ENCODE data around the gene VPS8.

VPS8 gene

DNA sequence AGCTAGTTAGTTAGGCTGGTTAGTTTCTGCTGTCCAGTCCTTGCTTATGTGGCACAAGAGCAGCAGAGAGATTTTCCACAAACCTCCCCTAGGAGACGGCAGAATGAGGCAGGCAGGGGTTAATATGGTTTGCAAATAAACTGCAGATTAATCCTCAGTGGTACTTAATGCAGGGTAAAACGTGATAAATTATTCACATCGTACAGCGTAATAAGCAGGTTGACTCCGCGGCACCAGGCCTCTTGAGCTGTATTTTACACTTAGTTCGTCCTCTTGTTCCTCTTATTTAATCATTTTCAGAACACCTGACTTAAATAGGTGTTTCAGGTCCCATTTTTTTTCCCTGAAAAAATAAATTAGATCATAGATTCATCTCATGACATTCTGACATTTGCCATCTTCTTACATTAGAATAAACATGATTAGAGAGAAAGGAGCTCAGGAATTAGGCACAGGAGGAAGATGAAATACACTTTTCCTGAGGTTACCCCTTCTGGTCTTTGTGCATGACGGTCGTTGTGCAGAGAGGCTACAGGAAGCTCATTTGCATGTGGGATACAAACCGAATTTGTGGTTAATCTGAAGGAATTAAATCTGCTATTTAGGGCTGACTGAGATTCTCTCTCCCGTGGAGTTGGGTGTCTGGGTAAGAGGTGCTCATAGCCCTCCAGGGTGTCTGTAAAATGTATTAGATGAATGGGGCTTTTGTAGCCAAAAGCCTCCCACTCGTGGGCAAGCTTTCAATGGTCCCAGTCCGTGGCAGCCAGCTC is 27.1 kb upstream of the VPS8 start:
- peak in 2 of 3 experiments; percentile 59 to 87 for DNase-seq

DNA sequence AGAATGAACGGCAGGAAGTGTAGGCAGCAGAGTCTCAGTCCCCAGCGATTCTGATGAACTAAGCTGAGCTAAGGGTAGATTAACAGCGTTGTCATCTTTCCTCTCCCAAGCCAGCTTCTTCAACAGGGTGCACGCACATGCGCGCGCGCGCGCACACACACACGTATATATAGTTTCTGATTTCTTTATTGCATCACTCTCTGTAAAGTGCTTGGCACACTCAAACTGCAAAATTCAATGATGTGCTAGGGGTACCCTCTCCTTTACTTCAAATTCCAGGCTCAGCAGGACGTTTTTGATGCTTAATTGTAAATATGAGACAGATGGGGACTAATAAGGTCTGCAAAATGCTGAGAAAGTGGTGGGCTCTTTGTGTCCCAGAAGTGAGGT is 26.1 kb upstream of the VPS8 start:
- peak in 1 of 3 experiments; percentile 41 for DNase-seq

DNA sequence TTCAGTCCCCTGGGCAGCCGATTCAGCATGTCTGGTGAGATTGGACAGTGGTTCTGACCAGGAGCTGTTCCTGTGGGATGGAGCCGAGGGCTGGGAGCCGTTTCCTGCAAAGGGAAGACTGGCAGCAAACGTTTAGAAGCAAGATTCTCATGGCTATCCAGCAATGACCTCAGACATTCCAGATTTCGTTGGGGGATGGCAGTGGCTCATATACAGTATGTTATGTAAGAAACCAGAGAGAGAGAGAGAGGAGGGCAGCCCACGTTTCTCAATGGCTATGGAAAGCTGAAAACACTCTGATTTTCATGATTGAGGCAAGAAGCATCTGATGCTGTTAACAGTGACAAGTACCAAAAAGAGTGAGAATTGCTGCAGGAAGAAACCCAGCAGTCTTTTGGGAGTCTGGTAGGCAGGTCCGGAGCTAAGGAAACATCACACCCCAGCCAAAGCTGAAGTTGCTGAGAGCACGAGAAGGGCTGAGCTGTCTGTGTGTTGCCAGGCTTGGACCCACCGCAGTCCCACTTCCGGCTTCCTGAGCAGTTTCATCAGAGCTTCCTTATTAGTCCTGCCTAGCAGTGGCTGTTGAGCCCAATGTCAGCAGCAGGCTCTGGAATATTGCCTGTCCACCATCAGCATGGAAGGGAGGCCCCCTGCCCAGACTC is 25.6 kb upstream of the VPS8 start:
- DNase-seq, result no peak

- no peak for DNase-seq
These were observed 23.2 kb upstream of the VPS8 start for GRCh38 chr3:184788751-184789150.

- DNase-seq, result no peak
These were observed 22.5 kb upstream of the VPS8 start for GRCh38 chr3:184789314-184789998.

- peak in 2 of 3 experiments; percentile 68 to 81 for DNase-seq
These were observed 20.8 kb upstream of the VPS8 start for GRCh38 chr3:184791171-184791570.

DNA sequence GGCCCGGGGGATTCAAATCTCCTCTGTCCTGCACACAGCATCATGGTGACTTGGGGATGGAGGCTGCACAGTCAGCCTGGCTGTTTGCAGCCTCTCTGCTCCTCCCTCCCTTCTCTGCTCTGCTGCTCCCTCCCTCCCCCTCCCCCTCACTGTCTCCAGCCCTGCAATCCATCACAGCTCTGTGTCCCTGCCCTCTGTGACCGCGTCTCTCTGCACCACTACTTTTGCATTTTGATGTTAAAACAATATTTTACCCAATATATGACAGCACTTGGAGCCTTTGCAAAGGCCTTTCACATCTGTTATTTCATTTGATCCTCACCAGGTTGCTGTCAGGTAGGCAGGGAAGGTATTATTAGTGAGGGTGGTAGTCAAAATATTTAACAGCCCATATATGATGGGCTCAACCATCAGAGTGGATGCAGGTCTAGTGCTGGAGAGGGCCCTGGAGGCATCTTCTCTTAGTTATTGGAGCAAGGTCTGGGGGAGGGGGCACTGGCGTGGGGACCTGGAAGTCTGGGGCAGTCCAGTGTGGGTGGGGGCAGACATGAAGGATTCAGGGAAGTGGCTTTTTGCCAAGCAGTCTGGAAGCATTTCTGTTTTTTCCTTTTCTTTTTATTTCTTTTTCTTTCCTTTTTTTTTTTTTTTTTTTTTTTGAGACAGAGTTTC is 16.3 kb upstream of the VPS8 start:
- DNase-seq, result peak in 2 of 3 experiments; percentile 31 to 42

- no peak for DNase-seq
These were observed 15.4 kb upstream of the VPS8 start for GRCh38 chr3:184796551-184796950.

- no peak for DNase-seq
These were observed 15.0 kb upstream of the VPS8 start for GRCh38 chr3:184796954-184797353.

- DNase-seq, result no peak
These were observed 13.8 kb upstream of the VPS8 start for GRCh38 chr3:184798120-184798519.

GRCh38 chr3:184800349-184800930 is 11.5 kb upstream of the VPS8 start:
- no peak for DNase-seq

- no peak for DNase-seq
These were observed 10.7 kb upstream of the VPS8 start for GRCh38 chr3:184801241-184801785.

GRCh38 chr3:184802150-184802549 is 9.8 kb upstream of the VPS8 start:
- DNase-seq, result no peak

GRCh38 chr3:184804801-184805200 is 7.2 kb upstream of the VPS8 start:
- no peak for DNase-seq

DNA sequence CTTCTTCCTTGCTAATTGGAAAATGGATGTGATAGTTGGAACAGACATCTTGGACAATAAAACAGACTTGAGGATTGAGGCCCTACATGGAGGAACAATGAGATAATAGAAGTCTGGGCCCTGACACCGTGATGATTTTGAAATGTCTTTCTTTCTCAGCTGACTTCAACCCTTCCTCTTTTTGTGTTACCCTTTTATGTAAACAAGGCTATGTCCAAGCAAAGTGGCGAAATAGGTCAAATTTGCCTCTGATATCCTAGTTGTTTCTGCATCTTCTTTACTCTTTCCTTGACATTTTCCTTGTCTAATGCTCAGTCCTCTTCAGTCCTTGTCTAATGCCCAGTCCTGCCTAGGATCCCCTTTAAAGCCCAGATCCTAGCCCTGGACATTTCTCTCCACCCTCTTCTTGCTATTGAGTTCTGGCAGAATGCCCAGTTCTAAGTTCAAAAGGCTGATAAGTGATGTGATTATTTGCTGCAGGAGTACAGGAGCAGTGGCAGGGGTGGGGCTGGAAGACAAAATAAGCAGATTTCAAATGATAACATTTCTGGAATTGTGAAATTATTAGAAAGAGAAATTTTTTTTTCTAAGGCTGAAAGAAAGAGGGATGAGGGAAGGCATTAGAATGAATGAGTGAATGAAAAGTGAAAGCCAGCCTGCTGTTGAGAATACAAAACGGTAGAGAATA is 6.5 kb upstream of the VPS8 start:
- peak; percentile 29 to 93 (median 69) for DNase-seq

GRCh38 chr3:184806567-184807271 is 5.2 kb upstream of the VPS8 start:
- peak in 2 of 3 experiments; percentile 13 to 18 for DNase-seq

- no peak for DNase-seq
These were observed 4.4 kb upstream of the VPS8 start for GRCh38 chr3:184807549-184807948.

DNA sequence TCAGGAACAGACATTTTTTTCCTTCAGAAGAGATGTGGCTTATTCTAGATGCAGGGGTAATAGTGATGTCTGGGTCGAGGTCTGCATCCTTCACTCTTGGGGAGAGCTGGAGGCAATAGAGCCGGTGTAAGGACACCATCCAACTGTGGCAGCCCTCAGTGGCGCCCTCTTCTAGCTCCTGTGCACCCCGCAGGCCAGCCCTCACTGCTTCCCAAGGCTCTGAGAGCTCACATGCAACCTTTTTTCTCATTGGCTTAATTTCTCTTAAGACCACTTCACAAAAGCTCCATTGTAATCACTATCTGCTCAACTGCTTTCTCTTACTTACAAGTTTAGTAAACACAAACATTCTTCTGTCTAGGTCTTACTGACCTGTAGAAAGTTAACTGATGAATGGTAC is 3.9 kb upstream of the VPS8 start:
- DNase-seq, result no peak

DNA sequence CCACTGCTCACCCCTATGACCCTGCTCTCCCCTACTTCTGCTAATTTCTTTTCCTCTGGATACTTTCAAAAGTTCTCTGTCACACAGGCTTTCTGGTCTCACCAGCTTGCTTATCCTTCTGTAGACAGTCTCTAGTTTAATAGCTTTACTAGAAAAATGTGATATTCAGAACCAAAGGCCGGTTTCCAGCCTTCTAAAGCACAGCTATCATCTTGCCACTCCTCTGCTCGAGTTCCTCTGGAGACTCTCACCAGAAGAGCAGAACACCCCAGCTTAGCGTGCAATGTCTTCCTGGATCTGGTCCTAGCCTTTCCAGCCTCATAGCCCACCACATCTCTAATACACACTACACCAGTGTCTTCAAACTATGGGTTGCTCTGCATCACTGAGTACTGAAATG is 1.8 kb upstream of the VPS8 start:
- no peak for DNase-seq

GRCh38 chr3:184811034-184811433 is 932 bp upstream of the VPS8 start:
- DNase-seq, result no peak

- DNase-seq, result no peak
These were observed 335 bp upstream of the VPS8 start for GRCh38 chr3:184811663-184811998.

GRCh38 chr3:184812662-184813042 is 686 bp downstream of the VPS8 start:
- DNase-seq, result peak in 1 of 3 experiments; percentile 45
